OCI-LY1 (cell line): ENCODE data around the gene NXNL2.

Experiments
- CTCF ChIP-seq: fragments of 200-600 bp; sonication (generic), shearing (Covaris generic); IDR thresholded peaks from 2 replicates; pipeline ENCODE4 v1.5.1; 2017; ENCODE audit warnings: mild to moderate bottlenecking, antibody characterized with exemption, low read length, moderate library complexity, mixed read lengths
- EZH2 ChIP-seq: fragments of 200-600 bp; sonication (generic), shearing (Covaris generic); IDR thresholded peaks from 2 replicates; pipeline ENCODE4 v1.8.0; 2017; ENCODE audit warnings: borderline replicate concordance, mixed run types, mild to moderate bottlenecking, antibody characterized with exemption, low read length, moderate library complexity, mixed read lengths

GRCh38 chr9:88498880-88499279 lies 36.1 kb upstream of the NXNL2 start:
- TF ChIP-seq EZH2 (no peak), CTCF (no peak)
